K562 (cell line): ENCODE data around the gene RBPMS2. TPM values are rescaled to one million over a fixed set of nuclear protein-coding genes. Genes with fewer than 3 reads are reported as not detected.

Experiments used
- ATAC-seq: fragments of 200-7000 bp; cut with Tn5 transposase; 3 replicates; pipeline ENCODE4 v1.9.1; 2020; ENCODE audit warnings: moderate library complexity
- BruUV-seq: library from RNA; stranded (reverse); fragments of 400-500 nt; replicated peaks from 2 replicates; lab custom pipeline; 2021; lab: Mats Ljungman, UMichigan
- CTCF ChIA-PET: fragments of 300-600 bp; formaldehyde crosslinking; extraction: SDS; loops from one replicate; lab custom pipeline; 2021; ENCODE audit warnings: low intra/inter-chr PET ratio; lab: Yijun Ruan, JAX
- POLR2A ChIA-PET: fragments of 300-600, 350-650 bp; sonication (Branson Sonifier 250); formaldehyde crosslinking; extraction: SDS; loops from one replicate; lab custom pipeline; 2021; ENCODE audit warnings: antibody characterized with exemption, inconsistent platforms; lab: Yijun Ruan, JAX
- DNase-seq, 4 experiments: peaks; one replicate each; pipeline versions ENCODE4 v3.0.0 to v3.0.0-alpha.2; 2011 to 2018; ENCODE audit warnings: low spot score in 3 of 4, mixed read lengths in 3 of 4; ENCODE audit errors: extremely low read depth in 1 of 4
- FAIRE-seq: peaks from 2 replicates; lab custom pipeline; 2011; peaks lifted over from hg19 to GRCh38; lab: Jason Lieb, UNC
- H2AFZ ChIP-seq: 2 replicates; pipeline ENCODE4 v1.6.0; 2011; ENCODE audit warnings: low read depth, low read length, control low read depth, inconsistent platforms
- H3K27ac ChIP-seq: fragments of 200-600 bp; 3 replicates; pipeline ENCODE4 v1.8.0; 2011; ENCODE audit warnings: low read depth, mild to moderate bottlenecking, control low read depth, inconsistent platforms, low read length, moderate library complexity, mixed read lengths; ENCODE audit errors: extremely low read depth
- H3K27me3 ChIP-seq, 2 experiments: fragments of 300-600 bp in 1 of 2; 2 replicates in 1 of 2; 3 replicates in 1 of 2; pipeline versions ENCODE4 v1.6.0 to v1.8.0; 2011; ENCODE audit warnings: inconsistent platforms in 2 of 2, low read length in 2 of 2, mild to moderate bottlenecking in 1 of 2, mixed read lengths in 1 of 2, moderate library complexity in 1 of 2; ENCODE audit not compliant: control insufficient read depth in 2 of 2, insufficient read depth in 2 of 2
- H3K36me3 ChIP-seq: fragments of 300-600 bp; 3 replicates; pipeline ENCODE4 v1.8.0; 2011; ENCODE audit warnings: mild to moderate bottlenecking, low read length, inconsistent platforms; ENCODE audit not compliant: control insufficient read depth, insufficient read depth
- H3K4me1 ChIP-seq, 2 experiments: fragments of 200-600 bp in 1 of 2; replicated peaks in 1 of 2; 2 replicates in 1 of 2; 3 replicates in 1 of 2; pipeline versions ENCODE4 v1.5.1 to v1.8.0; 2011; ENCODE audit warnings: inconsistent platforms in 2 of 2, low read length in 2 of 2, mild to moderate bottlenecking in 1 of 2, mixed read lengths in 1 of 2, moderate library complexity in 1 of 2; ENCODE audit not compliant: control insufficient read depth in 2 of 2, insufficient read depth in 2 of 2
- H3K4me2 ChIP-seq: 2 replicates; pipeline ENCODE4 v1.6.1; 2011; ENCODE audit warnings: low read length, control low read depth, inconsistent platforms, mixed read lengths; ENCODE audit not compliant: insufficient read depth
- H3K4me3 ChIP-seq: fragments of 200-600 bp; sonication (generic), shearing (Covaris generic); 2 replicates; pipeline ENCODE4 v1.5.1; 2016; ENCODE audit warnings: control low read depth, inconsistent platforms
- H3K79me2 ChIP-seq: fragments of 200-600 bp; 3 replicates; pipeline ENCODE4 v1.8.0; 2011; ENCODE audit warnings: low read length, inconsistent platforms; ENCODE audit not compliant: control insufficient read depth, insufficient read depth
- H3K9ac ChIP-seq, 2 experiments: 2 replicates each; pipeline versions ENCODE4 v1.6.0 to v1.6.1; 2011; ENCODE audit warnings: low read depth in 2 of 2, low read length in 2 of 2, control low read depth in 1 of 2, inconsistent platforms in 1 of 2, mild to moderate bottlenecking in 1 of 2, mixed read lengths in 1 of 2; ENCODE audit not compliant: insufficient read depth in 1 of 2
- H3K9me1 ChIP-seq: one replicate; pipeline ENCODE4 v1.6.0; 2011; ENCODE audit warnings: inconsistent platforms, mild to moderate bottlenecking, low read length, moderate library complexity; ENCODE audit not compliant: control insufficient read depth, insufficient read depth
- H3K9me3 ChIP-seq: replicated peaks from 2 replicates; pipeline ENCODE4 v1.5.1; 2011; ENCODE audit warnings: low read depth, low read length, inconsistent platforms; ENCODE audit not compliant: control insufficient read depth, insufficient read depth
- H4K20me1 ChIP-seq: replicated peaks from 2 replicates; pipeline ENCODE4 v1.6.1; 2011; ENCODE audit warnings: low read length, inconsistent platforms, mixed read lengths; ENCODE audit not compliant: control insufficient read depth, insufficient read depth
- MEIS2 ChIP-seq: fragments of 450-650 bp; IDR thresholded peaks from 2 replicates; pipeline ENCODE4 v1.6.1; 2014; ENCODE audit warnings: mild to moderate bottlenecking; ENCODE audit not compliant: partially characterized antibody
- NBN ChIP-seq: fragments of 450-650 bp; IDR thresholded peaks from 2 replicates; pipeline ENCODE4 v1.6.1; 2016; ENCODE audit warnings: low read depth, mild to moderate bottlenecking
- PBX2 ChIP-seq, 2 experiments: IDR thresholded peaks in 1 of 2; conservative IDR thresholded peaks in 1 of 2; 2 replicates each; pipeline ENCODE4 v1.6.1; 2016; ENCODE audit warnings: low read depth in 2 of 2, mild to moderate bottlenecking in 1 of 2, missing compliant biosample characterization in 1 of 2, missing genetic modification characterization in 1 of 2, moderate library complexity in 1 of 2
- PKNOX1 ChIP-seq: fragments of 450-650 bp; IDR thresholded peaks from 2 replicates; pipeline ENCODE4 v1.6.1; 2016
- REST ChIP-seq, 2 experiments: fragments of 450-650 bp; formaldehyde crosslinking in 1 of 2; IDR thresholded peaks; 2 replicates each; pipeline versions ENCODE4 v1.4.0 to v1.6.1; 2014 to 2020; ENCODE audit warnings: mild to moderate bottlenecking in 2 of 2, borderline replicate concordance in 1 of 2, low read depth in 1 of 2
- TEAD4 ChIP-seq, 2 experiments: sonication (generic) in 1 of 2; formaldehyde crosslinking in 1 of 2; IDR thresholded peaks; 2 replicates each; pipeline versions ENCODE4 v1.6.1 to v1.8.0; 2012 to 2022; ENCODE audit warnings: borderline replicate concordance in 1 of 2, inconsistent platforms in 1 of 2, low read length in 1 of 2, mild to moderate bottlenecking in 1 of 2, missing genetic modification reagents in 1 of 2
- WGBS: fragments of 100-300 bp; shearing (Covaris generic); methylation state at CpG from one replicate; pipeline ENCODE4 v1.1.6; 2016; ENCODE audit warnings: low coverage, mixed read lengths; ENCODE audit not compliant: insufficient coverage; ENCODE audit errors: missing lambda C conversion rate; 5-methylcytosine and 5-hydroxymethylcytosine counted together
- in situ Hi-C: fragments of 300-500 bp; cut with MboI; formaldehyde crosslinking; loops from 4 replicates; pipeline ENCODE4 v1.15.0; 2018; ENCODE audit warnings: inconsistent platforms, mixed read lengths
- intact Hi-C: fragments of 100-400 bp; cut with micrococcal nuclease; formaldehyde crosslinking; loops from 2 replicates; pipeline ENCODE4 v1.14.2; 2022
- polyA plus RNA-seq, 8 experiments: library from polyadenylated mRNA; depleted of rRNA in 4 of 8; stranded (reverse) in 5 of 8; unstranded in 3 of 8; fragments of >200 nt; fragmentation: Nextera tagmentation in 2 of 8; fragmentation: Illumina TruSeq in 1 of 8; extraction: Ambion mirVana in 2 of 8; extraction: Trizol in 1 of 8; gene quantifications; 2 replicates each; pipeline versions ENCODE4 v1.2.1 to v1.2.3, GENCODE V29; 2011 to 2014; ENCODE audit warnings: inconsistent platforms in 1 of 8, missing spikeins in 1 of 8
- total RNA-seq, 7 experiments: library from RNA; depleted of rRNA in 6 of 7; stranded (reverse); fragments of >200 nt in 6 of 7; fragmentation: Illumina TruSeq in 2 of 7; extraction: Trizol in 2 of 7; gene quantifications; 2 replicates each; pipeline versions ENCODE4 v1.2.1 to v1.2.3, GENCODE V29; 2011 to 2021; ENCODE audit warnings: low replicate concordance in 1 of 7

The RBPMS2 gene
- total and polyA plus RNA-seq, 9 of the 15 experiments (the other 6 are each of a cell fraction or from before 2014, with no cell fraction given) = 0.11 to 2.6 (median 0.37) TPM; not detected in 1

GRCh38 chr15:64690578-64691296, 84.7 kb downstream of the RBPMS2 start:
- H3K9me1 ChIP-seq = peaks cover 7% of the 10 kb centered on the region
- FAIRE-seq (no peak), DNase-seq (peak in 1 of 4 experiments; percentile 31), ATAC-seq (peak; percentile 29)
- ChIA-PET POLR2A (interaction anchor here (0.6 to 2.4 kb wide), 10 partner anchors 9 to 1086 kb away, joined by 3 to 12 read pairs (median 4); partner anchors contain the start of gene TRIP4), CTCF (interaction anchor here (0.6 to 1.3 kb wide), 2 partner anchors 38 to 593 kb away, joined by 3 to 6 read pairs; no protein-coding TSS in a partner anchor)
- 74% methylated on average over 6 of the region's 6 CpGs for WGBS
- peaks cover 21% of the 10 kb centered on the region; the same call in 1 of the 2 replicates for H4K20me1 ChIP-seq
- H2AFZ ChIP-seq = no peak overlapping the region
- BruUV-seq = no TSS peak
- H3K79me2 ChIP-seq = peaks cover 3% of the 10 kb centered on the region; the same call in 1 of the 3 replicates
- intact Hi-C loops (no loop called here), in situ Hi-C loops (no loop called here)
- H3K27me3 ChIP-seq = no peaks in the 10 kb centered on the region
- H3K4me3 ChIP-seq = no peak overlapping the region
- H3K36me3 ChIP-seq = peaks cover 63% of the 10 kb centered on the region
- no peak overlapping the region for H3K4me2 ChIP-seq
- H3K27ac ChIP-seq = no peak overlapping the region
- no peaks in the 10 kb centered on the region for H3K9me3 ChIP-seq
- H3K9ac ChIP-seq = no peak overlapping the region
- peaks cover 13 to 23% of the 10 kb centered on the region in 2 experiments for H3K4me1 ChIP-seq
- no peak for TF ChIP-seq TEAD4 (IDR thresholded peaks at IDR 0.05; ENCODE audit: low read length)
- no peak for TF ChIP-seq TEAD4 (CRISPR knock-in tag; IDR thresholded peaks at IDR 0.05; ENCODE audit: borderline replicate concordance)
- 0 out of 2 replicates have a peak, but pooled peaks have one; percentile 26 for TF ChIP-seq REST (IDR thresholded peaks at IDR 0.05; ENCODE audit: borderline replicate concordance)
- no peak for TF ChIP-seq REST (CRISPR knock-in tag; IDR thresholded peaks at IDR 0.05; ENCODE audit: low read depth)
- peak; percentile 82 for TF ChIP-seq PKNOX1
- peak; percentile 58 for TF ChIP-seq MEIS2
- no peak for TF ChIP-seq PBX2 (CRISPR knock-in tag; IDR thresholded peaks at IDR 0.05; ENCODE audit: low read depth)
- TF ChIP-seq PBX2 (tag; conservative IDR thresholded peaks at IDR 0.05; ENCODE audit: low read depth) = peak; percentile 52
- no peak for TF ChIP-seq NBN
